Testis (tissue), 2 donors: Measurements from ENCODE around the gene FLAD1.

Source experiments
- CTCF ChIP-seq, 3 experiments: fragments of 450-650 bp in 2 of 3; fragments of 200-600 bp in 1 of 3; sonication (generic) in 1 of 3; IDR thresholded peaks; one replicate each; pipeline ENCODE4 v1.5.1; 2016 to 2019; ENCODE audit warnings: antibody characterized with exemption in 3 of 3, mild to moderate bottlenecking in 2 of 3, moderate library complexity in 1 of 3
- POLR2A ChIP-seq: fragments of 450-650 bp; IDR thresholded peaks from one replicate; pipeline ENCODE4 v1.6.1; 2017; ENCODE audit warnings: antibody characterized with exemption, mild to moderate bottlenecking, moderate library complexity

- TF ChIP-seq POLR2A (no peak), CTCF (IDR thresholded peaks at IDR 0.05) (no peak)
These were observed 7.1 kb downstream of the FLAD1 start for GRCh38 chr1:154990276-154990675.
